ENCODE data around the gene MT1A.

Gene MT1A

DNA sequence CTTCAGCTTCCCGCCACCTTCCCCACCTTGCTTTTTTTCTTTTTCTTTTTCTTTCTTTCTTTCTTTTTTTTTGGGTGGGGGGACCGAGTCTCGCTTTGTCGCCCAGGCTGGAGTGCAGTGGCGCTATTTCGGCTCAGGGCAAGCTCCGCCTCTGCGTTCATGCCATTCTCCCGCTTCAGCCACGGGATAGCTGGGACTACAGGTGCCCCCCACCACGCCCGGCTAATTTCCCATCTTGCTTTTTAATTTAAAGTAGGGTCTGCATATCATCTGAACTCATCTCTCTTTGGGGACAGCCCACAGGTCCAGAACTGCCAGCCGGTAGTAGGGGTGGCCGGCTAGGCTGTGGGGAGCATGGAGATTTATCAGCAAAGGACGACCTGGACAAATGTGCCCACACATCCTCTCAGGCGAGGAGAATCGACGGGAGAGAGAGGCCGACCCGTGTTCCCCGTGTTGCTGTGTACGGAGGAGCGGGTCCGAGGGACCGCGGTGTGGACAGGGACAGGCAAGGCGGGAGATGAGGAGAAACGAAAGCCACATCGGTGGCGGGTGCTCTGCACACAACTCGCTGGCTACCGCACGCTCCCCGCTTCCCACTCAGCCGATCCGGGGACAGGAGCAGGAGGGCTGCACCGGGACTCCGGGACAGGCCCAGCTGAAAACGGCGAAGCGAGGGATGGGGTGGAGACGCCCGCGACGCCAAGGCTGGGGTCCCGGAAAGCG, 3.6 kb upstream of the MT1A start:
- in situ Hi-C loops (cut with HindIII; ENCODE audit: low pct_ligation_motif_present, low sequenced_read_pairs): no loop called here
- H3K27me3 ChIP-seq (replicated peaks): peaks cover 32% of the 10 kb centered on the region
- TF ChIP-seq CTCF (IDR thresholded peaks at IDR 0.05; ENCODE audit: low read depth, low read length, missing control alignments): no peak
- no peaks in the 10 kb centered on the region for H3K36me3 ChIP-seq (replicated peaks)
- H3K27ac ChIP-seq: no peak overlapping the region
- peak overlapping the region; percentile 37 for H3K4me3 ChIP-seq (ENCODE audit: low read depth, low read length)
- DNase-seq: no peak

DNA sequence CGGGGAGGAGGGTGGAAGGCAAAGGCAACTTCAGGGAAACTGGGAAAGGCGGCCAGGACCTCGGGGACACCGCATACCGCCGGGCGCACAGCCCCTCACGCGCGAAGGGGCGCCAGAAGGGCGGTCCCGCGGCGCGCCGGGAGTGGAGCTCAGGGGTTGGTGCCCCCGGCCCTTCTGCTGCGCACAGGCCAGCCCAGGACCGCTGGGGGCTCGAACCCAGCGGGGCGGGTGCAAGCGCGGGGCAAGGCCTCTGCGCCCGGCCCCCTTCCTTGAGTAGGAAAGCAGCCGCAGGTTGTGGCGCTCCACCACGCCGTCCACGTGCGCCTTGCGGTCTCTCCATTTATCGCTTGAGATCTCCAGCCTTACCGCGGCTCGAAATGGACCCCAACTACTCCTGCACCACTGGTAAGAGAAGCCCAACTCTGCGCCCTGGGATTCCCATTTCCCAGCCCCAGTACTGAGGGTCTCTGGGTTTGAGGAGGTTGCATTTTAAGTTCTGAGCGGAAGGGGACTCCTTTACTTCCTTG, 3.0 kb upstream of the MT1A start:
- peak overlapping the region; percentile 37 for H3K4me3 ChIP-seq (ENCODE audit: low read depth, low read length)
- in situ Hi-C loops (cut with HindIII; ENCODE audit: low pct_ligation_motif_present, low sequenced_read_pairs): no loop called here

GRCh38 chr16:56636616-56637413, 1.7 kb upstream of the MT1A start:
- no peak for DNase-seq
- H3K4me3 ChIP-seq (ENCODE audit: low read depth, low read length): no peak overlapping the region
- H3K27ac ChIP-seq: no peak overlapping the region
- no peaks in the 10 kb centered on the region for H3K36me3 ChIP-seq (replicated peaks)
- H3K27me3 ChIP-seq (replicated peaks): peaks cover 32% of the 10 kb centered on the region
- in situ Hi-C loops (cut with HindIII; ENCODE audit: low pct_ligation_motif_present, low sequenced_read_pairs): no loop called here
- TF ChIP-seq CTCF (IDR thresholded peaks at IDR 0.05; ENCODE audit: low read depth, low read length, missing control alignments): no peak

More for the DNA sequence above, 3.0 kb upstream of the MT1A start:
- Histone ChIP-seq H3K27ac (no peak overlapping the region), H3K36me3 (replicated peaks) (no peaks in the 10 kb centered on the region), H3K27me3 (replicated peaks) (peaks cover 32% of the 10 kb centered on the region)
- no peak for DNase-seq
- no peak for TF ChIP-seq CTCF (IDR thresholded peaks at IDR 0.05; ENCODE audit: low read depth, low read length, missing control alignments)

DNA sequence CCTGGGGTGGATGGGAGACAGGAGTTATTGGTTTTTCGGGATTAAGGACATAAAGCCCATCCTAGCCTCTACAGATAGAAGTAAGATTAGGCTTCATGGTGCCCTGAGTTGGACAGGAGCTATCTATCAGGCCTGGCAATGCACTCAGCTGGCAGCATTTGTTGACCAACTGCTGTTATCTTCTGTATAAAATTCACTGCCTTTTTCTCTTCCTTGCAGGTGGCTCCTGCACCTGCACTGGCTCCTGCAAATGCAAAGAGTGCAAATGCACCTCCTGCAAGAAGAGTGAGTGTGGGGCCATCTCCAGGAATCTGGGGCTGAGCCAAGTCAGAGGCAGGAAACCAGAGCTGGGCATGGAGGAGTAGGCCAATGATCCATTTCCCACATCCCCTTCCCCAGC, 579 bp downstream of the MT1A start:
- Histone ChIP-seq H3K4me3 (ENCODE audit: low read depth, low read length) (no peak overlapping the region), H3K27me3 (replicated peaks) (peaks cover 34% of the 10 kb centered on the region), H3K27ac (no peak overlapping the region), H3K36me3 (replicated peaks) (no peaks in the 10 kb centered on the region)
- no peak for TF ChIP-seq CTCF (IDR thresholded peaks at IDR 0.05; ENCODE audit: low read depth, low read length, missing control alignments)
- DNase-seq: no peak
- in situ Hi-C loops (cut with HindIII; ENCODE audit: low pct_ligation_motif_present, low sequenced_read_pairs): no loop called here

GRCh38 chr16:56640076-56640475, 1.6 kb downstream of the MT1A start:
- H3K36me3 ChIP-seq (replicated peaks): no peaks in the 10 kb centered on the region
- in situ Hi-C loops (cut with HindIII; ENCODE audit: low pct_ligation_motif_present, low sequenced_read_pairs): no loop called here
- H3K4me3 ChIP-seq (ENCODE audit: low read depth, low read length): no peak overlapping the region
- peaks cover 25% of the 10 kb centered on the region for H3K27me3 ChIP-seq (replicated peaks)
- no peak overlapping the region for H3K27ac ChIP-seq
- no peak for DNase-seq
- no peak for TF ChIP-seq CTCF (IDR thresholded peaks at IDR 0.05; ENCODE audit: low read depth, low read length, missing control alignments)
